GM21447 (cell line): ENCODE measurements around the gene IREB2.

Experiments used
- ATAC-seq: cut with Tn5 transposase; IDR thresholded peaks from one replicate; pipeline ENCODE4 v1.9.1; 2021; ENCODE audit not compliant: unreplicated experiment

Gene IREB2

DNA sequence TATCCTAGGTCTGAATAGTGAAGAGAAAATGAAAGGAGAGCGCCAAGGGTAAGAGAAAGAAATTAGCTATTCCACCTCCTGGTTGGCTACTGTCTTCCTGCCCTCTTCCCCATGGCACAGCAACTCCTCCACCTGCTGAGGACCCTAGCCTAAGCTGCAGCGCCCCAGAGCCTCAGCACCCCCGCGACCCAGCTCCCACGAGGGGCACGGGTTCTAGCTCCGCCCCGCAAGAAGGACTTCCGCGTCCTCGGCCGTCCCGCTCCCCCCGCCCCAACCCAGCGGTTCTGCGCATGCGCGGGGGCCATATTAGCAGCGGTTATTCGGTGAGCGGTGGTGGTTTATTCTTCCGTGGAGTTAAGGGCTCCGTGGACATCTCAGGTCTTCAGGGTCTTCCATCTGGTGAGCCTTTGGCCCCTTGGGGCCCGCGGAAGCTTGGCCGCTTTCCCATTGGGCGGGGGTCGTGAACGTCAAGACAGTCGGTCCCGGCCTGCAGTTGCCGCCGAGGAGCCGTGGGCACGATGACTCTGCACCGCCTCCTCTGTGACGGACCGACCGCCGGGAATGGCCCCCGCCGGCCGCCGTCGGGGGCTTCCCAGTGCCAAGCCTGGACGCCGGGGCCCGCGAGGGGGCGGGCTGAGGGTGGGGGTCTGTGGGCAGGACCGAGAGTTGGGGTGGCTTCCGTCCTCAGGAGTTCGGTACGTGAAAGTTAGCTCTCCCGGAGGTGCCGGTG is 102.3 kb downstream of the IREB2 start, which contains the start of gene PSMA4:
TSS of gene PSMA4 (plus strand) at position 304 of the 730 bp plus-strand sequence. CDS start 1,484 bp downstream, outside the sequence.
- ATAC-seq: peak; percentile 71

DNA sequence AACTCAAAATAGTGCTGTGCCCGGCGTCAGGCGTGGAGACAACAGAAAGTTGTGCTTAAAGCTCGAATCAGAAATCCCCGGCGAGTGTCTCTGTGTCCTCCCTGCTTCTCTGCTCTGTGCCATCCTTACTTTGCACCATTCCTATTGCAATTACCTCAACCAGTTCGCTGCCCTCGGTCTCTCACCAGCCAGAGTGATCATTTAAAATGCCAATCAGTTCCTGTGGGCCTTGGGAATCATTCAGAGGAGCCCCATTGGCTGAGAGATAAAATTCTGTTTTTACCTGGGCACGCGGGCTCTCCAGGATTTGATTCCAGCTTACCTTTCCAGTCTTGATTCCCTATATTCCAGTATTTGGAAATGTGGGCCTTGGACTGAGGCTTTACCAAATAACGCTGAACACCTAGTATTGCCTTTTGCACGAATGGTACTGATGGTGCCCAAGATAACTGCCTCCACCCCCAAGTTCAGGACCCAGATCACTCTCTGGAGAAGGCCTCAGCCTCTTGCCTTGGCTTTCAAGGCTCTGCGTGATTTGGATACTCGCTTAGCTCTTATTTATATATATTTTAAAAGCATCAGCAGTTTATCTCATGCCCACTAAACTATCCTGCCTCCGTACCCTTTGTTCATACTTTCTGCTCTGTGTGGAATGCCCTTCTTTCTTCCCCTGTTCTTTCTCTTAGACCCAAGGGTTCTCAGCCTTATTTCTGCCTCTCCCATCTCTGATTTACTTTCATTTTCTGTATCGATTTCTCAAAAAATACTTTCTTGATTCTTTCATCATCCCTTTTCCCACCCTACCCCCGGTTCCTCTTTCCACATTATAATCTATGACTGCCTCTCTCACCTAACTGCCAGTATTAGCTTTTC is 103.1 kb downstream of the IREB2 start:
- no peak for ATAC-seq

DNA sequence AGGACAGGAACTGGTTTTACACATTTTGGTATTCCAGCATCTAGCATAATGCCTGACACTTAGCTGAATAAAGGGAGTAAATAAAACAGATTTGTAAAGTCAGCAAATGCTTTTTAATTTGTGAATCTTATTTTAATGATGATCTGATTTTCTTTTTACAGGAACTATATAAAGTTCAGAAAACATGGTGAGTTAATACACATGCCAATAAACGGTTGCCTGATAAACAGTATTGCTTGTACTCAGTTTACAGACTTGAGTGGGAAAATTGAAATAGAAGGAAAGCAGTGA is 103.7 kb downstream of the IREB2 start:
- no peak for ATAC-seq

DNA sequence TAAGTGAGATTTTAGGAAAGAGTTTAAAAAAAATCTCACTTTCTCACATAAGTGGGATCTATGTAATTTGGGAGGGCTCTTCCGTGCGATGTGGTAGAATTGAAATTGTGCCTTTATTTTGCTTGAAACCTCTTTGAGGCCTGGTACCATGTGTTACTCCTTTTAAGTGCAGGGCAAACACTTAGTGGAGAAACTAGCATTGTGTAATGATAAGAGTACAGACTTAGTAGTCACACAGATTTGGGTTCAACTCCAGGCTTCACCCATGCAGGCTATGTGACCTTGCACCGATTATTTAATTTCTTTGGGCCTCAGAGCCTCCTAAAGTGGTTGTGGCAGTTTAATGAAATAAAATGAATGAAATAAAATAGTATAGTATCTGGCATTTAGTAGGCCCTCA is 104.6 kb downstream of the IREB2 start:
- no peak for ATAC-seq

DNA sequence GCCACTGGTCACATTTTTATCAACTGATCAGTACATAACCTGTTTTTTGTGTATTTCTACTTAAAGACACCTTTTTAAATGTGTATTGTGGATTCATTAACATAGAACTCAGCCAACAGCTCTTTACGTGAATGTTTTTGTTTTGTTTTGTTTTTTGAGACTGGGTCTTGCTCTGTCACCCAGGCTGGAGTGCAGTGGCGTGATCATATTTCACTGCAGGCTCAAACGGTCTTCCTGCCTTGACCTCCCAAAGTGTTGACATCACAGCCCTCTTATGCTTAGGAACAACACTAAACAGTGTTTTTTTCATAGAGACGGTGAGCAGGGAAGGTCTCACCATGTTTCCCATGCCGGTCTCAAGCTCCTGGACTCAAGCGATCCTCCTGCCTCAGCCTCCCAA is 112.2 kb downstream of the IREB2 start:
- no peak for ATAC-seq

DNA sequence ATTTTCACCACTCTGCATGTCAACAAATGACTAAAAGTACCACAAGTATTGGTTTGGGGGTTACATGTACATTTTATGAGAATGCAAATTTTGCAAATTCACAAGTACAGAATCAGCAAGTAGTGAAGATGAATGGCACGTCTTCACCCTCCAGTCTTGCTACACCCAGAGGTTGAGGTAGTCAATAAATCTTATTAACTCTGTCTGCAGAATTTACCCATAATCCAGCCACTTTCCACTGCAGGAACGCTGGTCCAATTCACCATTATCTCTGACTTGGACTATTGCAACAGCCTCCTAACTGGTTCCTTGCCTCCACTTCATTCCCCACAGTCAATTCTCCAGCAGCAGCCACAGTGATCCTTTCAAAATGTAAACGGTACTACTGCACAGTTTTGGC is 112.8 kb downstream of the IREB2 start:
- ATAC-seq: no peak
